Keratinocyte (primary cell): ENCODE measurements around the gene NHLRC1. TPM values are rescaled to one million over a fixed set of nuclear protein-coding genes. Genes with fewer than 3 reads are reported as not detected.

Source experiments
- DNase-seq: peaks from one replicate; pipeline ENCODE4 v3.0.0-alpha.2; 2011; ENCODE audit warnings: low read depth, missing footprints, low spot score
- FAIRE-seq: peaks from 2 replicates; lab custom pipeline; 2011; peaks lifted over from hg19 to GRCh38; lab: Jason Lieb, UNC
- H2AFZ ChIP-seq: 2 replicates; pipeline ENCODE4 v1.6.0; 2012; ENCODE audit warnings: low read length, control low read depth, inconsistent platforms; ENCODE audit not compliant: control insufficient read depth
- H3K27ac ChIP-seq: 2 replicates; pipeline ENCODE4 v1.5.1; 2011; ENCODE audit warnings: low read length; ENCODE audit not compliant: control insufficient read depth, insufficient read depth
- H3K27me3 ChIP-seq: 3 replicates; pipeline ENCODE4 v1.6.0; 2011; ENCODE audit warnings: low read length; ENCODE audit not compliant: control insufficient read depth, insufficient read depth; ENCODE audit errors: extremely low read depth
- H3K36me3 ChIP-seq, 2 experiments: 2 replicates in 1 of 2; 3 replicates in 1 of 2; pipeline ENCODE4 v1.5.1; 2011; ENCODE audit warnings: low read length in 2 of 2, mild to moderate bottlenecking in 1 of 2; ENCODE audit not compliant: control insufficient read depth in 2 of 2, insufficient read depth in 2 of 2; ENCODE audit errors: extremely low read depth in 1 of 2
- H3K4me1 ChIP-seq: 3 replicates; pipeline ENCODE4 v1.5.1; 2011; ENCODE audit warnings: low read length; ENCODE audit not compliant: control insufficient read depth, insufficient read depth; ENCODE audit errors: extremely low read depth
- H3K4me2 ChIP-seq: 3 replicates; pipeline ENCODE4 v1.6.0; 2011; ENCODE audit warnings: low read depth, low read length; ENCODE audit not compliant: control insufficient read depth, insufficient read depth; ENCODE audit errors: extremely low read depth
- H3K4me3 ChIP-seq, 3 experiments: fragments of 200-600 bp in 1 of 3; sonication (generic) in 1 of 3; 2 replicates in 2 of 3; 3 replicates in 1 of 3; pipeline ENCODE4 v1.5.1; 2011 to 2016; ENCODE audit warnings: low read length in 3 of 3, mild to moderate bottlenecking in 3 of 3, control low read depth in 2 of 3, inconsistent platforms in 1 of 3, low read depth in 1 of 3, mixed read lengths in 1 of 3, mixed run types in 1 of 3, moderate library complexity in 1 of 3; ENCODE audit not compliant: control insufficient read depth in 2 of 3, insufficient read depth in 2 of 3; ENCODE audit errors: extremely low read depth in 1 of 3
- H3K79me2 ChIP-seq: 2 replicates; pipeline ENCODE4 v1.6.0; 2012; ENCODE audit warnings: low read length; ENCODE audit not compliant: control insufficient read depth, insufficient read depth
- H3K9ac ChIP-seq: 3 replicates; pipeline ENCODE4 v1.6.0; 2011; ENCODE audit warnings: low read length; ENCODE audit not compliant: control insufficient read depth, insufficient read depth; ENCODE audit errors: extremely low read depth
- H3K9me1 ChIP-seq: 3 replicates; pipeline ENCODE4 v1.6.0; 2011; ENCODE audit warnings: low read length; ENCODE audit not compliant: control insufficient read depth, insufficient read depth; ENCODE audit errors: extremely low read depth
- H3K9me3 ChIP-seq: 2 replicates; pipeline ENCODE4 v1.5.1; 2012; ENCODE audit warnings: low read depth, low read length; ENCODE audit not compliant: control insufficient read depth
- H4K20me1 ChIP-seq: 3 replicates; pipeline ENCODE4 v1.6.0; 2011; ENCODE audit warnings: low read length; ENCODE audit not compliant: control insufficient read depth, insufficient read depth; ENCODE audit errors: extremely low read depth
- EZH2 ChIP-seq: IDR thresholded peaks from one replicate; pipeline ENCODE4 v1.6.1; 2012; ENCODE audit warnings: inconsistent platforms, mild to moderate bottlenecking, low read length, moderate library complexity
- dilution Hi-C: fragments of 300-500 bp; cut with MboI; formaldehyde crosslinking; loops from one replicate; pipeline ENCODE4 v1.7.0; 2020; ENCODE audit warnings: low sequenced_read_pairs; ENCODE audit not compliant: extremely low pct_ligation_motif_present
- polyA plus RNA-seq, 5 experiments: library from polyadenylated mRNA; depleted of rRNA in 3 of 5; stranded (reverse) in 3 of 5; stranded (forward) in 1 of 5; unstranded in 1 of 5; fragments of >200 nt; gene quantifications; 1 replicate in 1 of 5; 2 replicates in 3 of 5; 3 replicates in 1 of 5; pipeline versions ENCODE4 v1.2.1 to v1.2.3, GENCODE V29; 2011 to 2012; ENCODE audit warnings: missing spikeins in 2 of 5, low read depth in 1 of 5, low replicate concordance in 1 of 5
- TF ChIP-seq, protein P1 (sequence below), 3 experiments: IDR thresholded peaks in 1 of 3; conservative IDR thresholded peaks in 1 of 3; optimal IDR thresholded peaks in 1 of 3; 2 replicates in 2 of 3; 3 replicates in 1 of 3; pipeline versions ENCODE3 to v1.5.1; 2011; ENCODE audit warnings: low read length in 3 of 3, mild to moderate bottlenecking in 3 of 3, moderate library complexity in 2 of 3, control low read depth in 1 of 3, inconsistent platforms in 1 of 3; ENCODE audit not compliant: insufficient read depth in 2 of 3; ENCODE audit errors: extremely low read depth in 1 of 3

The NHLRC1 gene
- polyA plus RNA-seq, 1 donor (not counting 4 experiments of a cell fraction or from before 2014, with no cell fraction given) = 1.2 TPM

DNA sequence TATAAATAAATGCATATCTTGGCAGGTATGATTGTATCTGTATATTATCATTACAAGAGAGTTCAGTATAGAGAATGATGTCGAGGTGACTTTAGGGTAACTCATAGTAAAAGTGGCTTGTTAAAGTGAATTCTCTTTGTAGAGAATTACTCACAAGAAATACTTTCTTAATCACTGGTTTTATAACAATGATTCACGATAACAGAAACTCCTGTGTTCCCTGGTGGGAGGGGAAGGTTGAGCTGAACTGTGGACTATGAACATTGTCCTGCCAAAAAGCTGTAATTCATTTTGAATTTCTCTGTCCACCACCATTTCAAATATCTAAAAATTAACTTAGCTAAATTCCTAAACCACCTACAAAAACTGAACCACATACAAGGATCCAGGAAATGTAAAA, 24.7 kb upstream of the NHLRC1 start:
- no peaks in the 10 kb centered on the region for H3K27me3 ChIP-seq
- H3K4me3 ChIP-seq = no peak overlapping the region
- H3K9me3 ChIP-seq = no peaks in the 10 kb centered on the region
- H3K4me2 ChIP-seq = peak overlapping the region; percentile 8
- no peaks in the 10 kb centered on the region for H3K79me2 ChIP-seq
- peak overlapping the region; percentile 94 for H3K27ac ChIP-seq
- dilution Hi-C loops = no loop called here
- H3K4me1 ChIP-seq = peaks cover 20% of the 10 kb centered on the region
- H4K20me1 ChIP-seq = no peaks in the 10 kb centered on the region
- DNase-seq (no peak), FAIRE-seq (peak; percentile 20)
- peak overlapping the region; percentile 57 for H3K9ac ChIP-seq
- no peaks in the 10 kb centered on the region for H3K9me1 ChIP-seq
- TF ChIP-seq EZH2 = no peak
- TF ChIP-seq, protein P1, sequence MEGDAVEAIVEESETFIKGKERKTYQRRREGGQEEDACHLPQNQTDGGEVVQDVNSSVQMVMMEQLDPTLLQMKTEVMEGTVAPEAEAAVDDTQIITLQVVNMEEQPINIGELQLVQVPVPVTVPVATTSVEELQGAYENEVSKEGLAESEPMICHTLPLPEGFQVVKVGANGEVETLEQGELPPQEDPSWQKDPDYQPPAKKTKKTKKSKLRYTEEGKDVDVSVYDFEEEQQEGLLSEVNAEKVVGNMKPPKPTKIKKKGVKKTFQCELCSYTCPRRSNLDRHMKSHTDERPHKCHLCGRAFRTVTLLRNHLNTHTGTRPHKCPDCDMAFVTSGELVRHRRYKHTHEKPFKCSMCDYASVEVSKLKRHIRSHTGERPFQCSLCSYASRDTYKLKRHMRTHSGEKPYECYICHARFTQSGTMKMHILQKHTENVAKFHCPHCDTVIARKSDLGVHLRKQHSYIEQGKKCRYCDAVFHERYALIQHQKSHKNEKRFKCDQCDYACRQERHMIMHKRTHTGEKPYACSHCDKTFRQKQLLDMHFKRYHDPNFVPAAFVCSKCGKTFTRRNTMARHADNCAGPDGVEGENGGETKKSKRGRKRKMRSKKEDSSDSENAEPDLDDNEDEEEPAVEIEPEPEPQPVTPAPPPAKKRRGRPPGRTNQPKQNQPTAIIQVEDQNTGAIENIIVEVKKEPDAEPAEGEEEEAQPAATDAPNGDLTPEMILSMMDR (optimal IDR thresholded peaks at IDR 0.05 in 1 of 3, IDR thresholded peaks at IDR 0.05 in 1 of 3, conservative IDR thresholded peaks at IDR 0.05 in 1 of 3; ENCODE audit: extremely low read depth in 1 of 3, insufficient read depth in 2 of 3, low read length in 3 of 3) = no peak
- no peak overlapping the region for H2AFZ ChIP-seq
- peaks cover 6 to 10% of the 10 kb centered on the region in 2 experiments for H3K36me3 ChIP-seq

DNA sequence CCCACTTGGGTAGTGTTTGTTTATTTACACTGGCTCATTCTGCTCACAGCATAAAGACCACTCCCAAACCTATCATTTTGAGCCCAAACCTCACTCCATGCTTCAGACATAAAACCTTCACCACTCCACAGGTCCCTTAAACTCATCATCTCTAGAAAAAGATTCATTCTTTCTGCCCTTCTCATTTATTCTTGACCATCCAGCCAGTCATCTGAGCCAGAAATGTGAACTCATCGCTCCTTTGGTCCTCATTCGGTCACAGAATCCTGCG, 20.0 kb upstream of the NHLRC1 start:
- Histone ChIP-seq H3K36me3 (peaks cover 21% of the 10 kb centered on the region in 2 experiments), H4K20me1 (no peaks in the 10 kb centered on the region), H3K27me3 (no peaks in the 10 kb centered on the region), H3K4me2 (no peak overlapping the region), H3K9me1 (no peaks in the 10 kb centered on the region), H3K4me1 (peaks cover 9% of the 10 kb centered on the region), H3K9me3 (no peaks in the 10 kb centered on the region), H3K4me3 (no peak overlapping the region), H3K27ac (no peak overlapping the region), H2AFZ (no peak overlapping the region), H3K79me2 (no peaks in the 10 kb centered on the region), H3K9ac (no peak overlapping the region)
- FAIRE-seq = no peak
- no peak for DNase-seq
- dilution Hi-C loops = no loop called here
- TF ChIP-seq EZH2 = no peak
- TF ChIP-seq, protein P1 (optimal IDR thresholded peaks at IDR 0.05 in 1 of 3, IDR thresholded peaks at IDR 0.05 in 1 of 3, conservative IDR thresholded peaks at IDR 0.05 in 1 of 3; ENCODE audit: extremely low read depth in 1 of 3, insufficient read depth in 2 of 3, low read length in 3 of 3) = no peak
